ENCODE measurements around the gene RXRA.
A peak's percentile ranks its signal among the peaks of the same experiment; 100 is the strongest.

RXRA gene

GRCh38 chr9:134442486-134443173 is 116.4 kb downstream of the RXRA start:
- no peak overlapping the region for H3K4me3 ChIP-seq
- no peak overlapping the region for H3K27ac ChIP-seq
- no peak for DNase-seq (ENCODE audit: low spot score)
- no peak for TF ChIP-seq CTCF (IDR thresholded peaks at IDR 0.05)

GRCh38 chr9:134443174-134444037 is 117.2 kb downstream of the RXRA start:
- TF ChIP-seq CTCF (IDR thresholded peaks at IDR 0.05), result peak; percentile 99
- Histone ChIP-seq H3K27ac (peak overlapping the region in 1 of 2 donors; percentile 76), H3K4me3 (no peak overlapping the region)
- DNase-seq (ENCODE audit: low spot score), result peak; percentile 88

DNA sequence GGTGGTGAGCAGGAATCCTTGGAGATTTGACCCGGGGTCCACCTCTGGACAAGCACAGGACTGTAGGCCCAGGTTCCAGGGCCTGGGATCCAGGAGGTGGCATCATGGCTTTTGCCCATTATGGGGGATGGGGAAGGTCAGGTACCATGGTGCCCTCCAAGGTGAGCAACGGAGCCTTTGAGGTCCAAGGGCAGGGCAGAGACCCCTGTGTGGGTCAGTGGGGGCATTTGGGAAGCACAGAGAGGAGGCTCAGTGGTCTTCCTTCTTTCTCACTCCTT is 117.7 kb downstream of the RXRA start:
- Histone ChIP-seq H3K27ac (no peak overlapping the region), H3K4me3 (no peak overlapping the region)
- TF ChIP-seq CTCF (IDR thresholded peaks at IDR 0.05), result no peak
- no peak for DNase-seq (ENCODE audit: low spot score)

- no peak for DNase-seq (ENCODE audit: low spot score)
- no peak for TF ChIP-seq CTCF (IDR thresholded peaks at IDR 0.05)
- H3K27ac ChIP-seq, result no peak overlapping the region
- no peak overlapping the region for H3K4me3 ChIP-seq
Measured at GRCh38 chr9:134445000-134445399, 118.7 kb downstream of the RXRA start.

- peak; percentile 77 for TF ChIP-seq CTCF (IDR thresholded peaks at IDR 0.05)
- no peak overlapping the region for H3K4me3 ChIP-seq
- peak; percentile 93 for DNase-seq (ENCODE audit: low spot score)
- no peak overlapping the region for H3K27ac ChIP-seq
Measured at GRCh38 chr9:134449180-134449916, 123.1 kb downstream of the RXRA start.

DNA sequence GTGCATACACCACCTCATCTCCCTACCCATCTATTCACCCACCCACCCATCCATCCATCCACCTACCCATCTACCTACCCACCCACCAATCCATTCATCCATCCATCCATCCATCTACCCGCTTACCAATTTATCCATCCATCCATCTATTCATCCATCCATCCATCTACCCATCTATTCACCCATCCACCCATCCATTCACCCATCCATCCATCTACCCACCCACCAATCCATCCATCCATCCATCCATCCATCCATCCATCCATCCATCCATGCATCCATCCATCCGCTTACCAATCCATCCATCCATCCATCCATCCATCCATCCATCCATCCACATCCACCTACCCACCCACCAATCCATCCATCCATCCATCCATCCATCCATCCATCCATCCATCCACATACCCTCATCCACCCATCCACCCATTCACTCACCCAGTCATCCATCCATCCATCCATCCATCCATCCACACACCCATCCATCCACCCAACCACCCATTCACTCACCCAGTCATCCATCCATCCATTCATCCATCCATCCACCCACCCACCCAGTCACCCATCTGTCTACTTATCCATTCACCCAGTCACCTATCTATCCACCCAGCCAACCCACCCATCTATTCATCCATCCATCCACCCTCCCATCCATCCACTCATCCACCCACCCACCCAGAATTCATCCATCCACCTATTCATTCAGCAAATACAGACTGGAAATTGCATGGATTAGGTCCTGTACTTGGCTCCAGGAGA is 125.6 kb downstream of the RXRA start:
- DNase-seq (ENCODE audit: low spot score), result no peak
- Histone ChIP-seq H3K4me3 (no peak overlapping the region), H3K27ac (no peak overlapping the region)
- no peak for TF ChIP-seq CTCF (IDR thresholded peaks at IDR 0.05)

All from coronary artery (tissue), 2 donors.